Gastroesophageal sphincter (tissue), 3 donors: ENCODE results near the gene CCPG1.

Source experiments
- CTCF ChIP-seq, 4 experiments: fragments of 200-600 bp in 2 of 4; fragments of 450-650 bp in 2 of 4; sonication (generic) in 1 of 4; IDR thresholded peaks; one replicate each; pipeline ENCODE4 v1.5.1; 2017 to 2019; ENCODE audit warnings: antibody characterized with exemption in 4 of 4, mild to moderate bottlenecking in 2 of 4, moderate library complexity in 2 of 4
- POLR2A ChIP-seq, 2 donors: fragments of 450-650 bp; IDR thresholded peaks; one replicate each; pipeline ENCODE4 v1.6.1; 2017; ENCODE audit warnings: antibody characterized with exemption in 2 of 2, mild to moderate bottlenecking in 2 of 2, moderate library complexity in 1 of 2
- POLR2AphosphoS5 ChIP-seq: sonication (generic); formaldehyde crosslinking; IDR thresholded peaks from one replicate; pipeline ENCODE4 v1.6.1; 2017; ENCODE audit warnings: antibody characterized with exemption

GRCh38 chr15:55402707-55403106 lies 5.5 kb downstream of the CCPG1 start:
- TF ChIP-seq CTCF (IDR thresholded peaks at IDR 0.05) (no peak), POLR2A (IDR thresholded peaks at IDR 0.05) (no peak), POLR2AphosphoS5 (no peak)
